ENCODE data around the gene IARS1. TPM values are rescaled to one million over a fixed set of nuclear protein-coding genes. Genes with fewer than 3 reads are reported as not detected.

Gene IARS1
- total and polyA plus RNA-seq, 2 donors (not counting 3 experiments of a cell fraction or from before 2014, with no cell fraction given), result 32.8 to 132 TPM

DNA sequence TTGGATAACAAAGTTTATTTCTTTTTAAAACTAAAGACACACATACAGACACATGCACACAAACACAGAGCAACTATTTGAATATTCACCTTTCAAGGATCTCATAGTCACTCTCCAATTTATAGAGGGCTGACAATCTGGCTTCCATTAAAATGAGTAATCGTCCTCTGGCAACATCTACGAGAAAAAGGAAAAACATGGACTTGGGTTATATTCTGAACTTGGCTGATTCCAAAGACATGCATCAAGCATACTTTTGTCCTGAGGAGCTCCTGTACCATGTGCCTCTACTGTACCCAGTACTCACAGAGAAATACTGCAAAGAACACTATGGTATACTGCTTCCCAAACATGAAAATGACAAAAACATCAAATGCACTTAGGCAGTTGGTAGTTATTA lies 15.4 kb downstream of the IARS1 start:
- H3K9me3 ChIP-seq (replicated peaks; ENCODE audit: control insufficient read depth, insufficient read depth, low read length), result no peaks in the 10 kb centered on the region
- intact Hi-C loops (cut with micrococcal nuclease), result no loop called here
- no peak overlapping the region for H3K4me3 ChIP-seq (replicated peaks in 1 of 3; ENCODE audit: insufficient read depth in 1 of 3, low read depth in 1 of 3, low read length in 3 of 3)
- peaks cover 1% of the 10 kb centered on the region for H3K79me2 ChIP-seq (ENCODE audit: control insufficient read depth, insufficient read depth, low read length)
- H2AFZ ChIP-seq (ENCODE audit: low read depth, low read length), result no peak overlapping the region
- no peaks in the 10 kb centered on the region for H3K4me1 ChIP-seq (ENCODE audit: control insufficient read depth, extremely low read depth, insufficient read depth, low read length)
- no peaks in the 10 kb centered on the region for H3K9me1 ChIP-seq (replicated peaks; ENCODE audit: control insufficient read depth, extremely low read depth, insufficient read depth, low read length)
- no peak for FAIRE-seq
- CTCF ChIA-PET, result interaction anchor here (1.1 to 1.4 kb wide), 2 partner anchors 9 to 138 kb away, joined by 3 read pairs; no protein-coding TSS in a partner anchor
- no TSS peak for BruUV-seq (replicated peaks)
- no peaks in the 10 kb centered on the region for H3K27me3 ChIP-seq (ENCODE audit: control insufficient read depth in 2 of 2, insufficient read depth in 2 of 2, low read length in 2 of 2)
- POLR2A ChIA-PET, result no interaction called here
- H3K9ac ChIP-seq (replicated peaks; ENCODE audit: extremely low read depth, insufficient read depth, low read length), result no peak overlapping the region
- no peaks in the 10 kb centered on the region for H4K20me1 ChIP-seq (replicated peaks; ENCODE audit: control insufficient read depth, extremely low read depth, insufficient read depth, low read length)
- H3K36me3 ChIP-seq (ENCODE audit: control insufficient read depth in 2 of 2, extremely low read depth in 1 of 2, insufficient read depth in 2 of 2, low read length in 2 of 2), result peaks cover 30 to 50% of the 10 kb centered on the region in 2 experiments
- TF ChIP-seq FOS (IDR thresholded peaks at IDR 0.05; ENCODE audit: borderline replicate concordance, insufficient read depth, low read length), result no peak
- TF ChIP-seq MYC (IDR thresholded peaks at IDR 0.05; ENCODE audit: low read depth, low read length), result no peak
- TF ChIP-seq, protein P1, sequence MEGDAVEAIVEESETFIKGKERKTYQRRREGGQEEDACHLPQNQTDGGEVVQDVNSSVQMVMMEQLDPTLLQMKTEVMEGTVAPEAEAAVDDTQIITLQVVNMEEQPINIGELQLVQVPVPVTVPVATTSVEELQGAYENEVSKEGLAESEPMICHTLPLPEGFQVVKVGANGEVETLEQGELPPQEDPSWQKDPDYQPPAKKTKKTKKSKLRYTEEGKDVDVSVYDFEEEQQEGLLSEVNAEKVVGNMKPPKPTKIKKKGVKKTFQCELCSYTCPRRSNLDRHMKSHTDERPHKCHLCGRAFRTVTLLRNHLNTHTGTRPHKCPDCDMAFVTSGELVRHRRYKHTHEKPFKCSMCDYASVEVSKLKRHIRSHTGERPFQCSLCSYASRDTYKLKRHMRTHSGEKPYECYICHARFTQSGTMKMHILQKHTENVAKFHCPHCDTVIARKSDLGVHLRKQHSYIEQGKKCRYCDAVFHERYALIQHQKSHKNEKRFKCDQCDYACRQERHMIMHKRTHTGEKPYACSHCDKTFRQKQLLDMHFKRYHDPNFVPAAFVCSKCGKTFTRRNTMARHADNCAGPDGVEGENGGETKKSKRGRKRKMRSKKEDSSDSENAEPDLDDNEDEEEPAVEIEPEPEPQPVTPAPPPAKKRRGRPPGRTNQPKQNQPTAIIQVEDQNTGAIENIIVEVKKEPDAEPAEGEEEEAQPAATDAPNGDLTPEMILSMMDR (IDR thresholded peaks at IDR 0.05; ENCODE audit: extremely low read depth in 1 of 2, insufficient read depth in 1 of 2, low read depth in 1 of 2, low read length in 2 of 2), result no peak
- TF ChIP-seq EZH2 (IDR thresholded peaks at IDR 0.05; ENCODE audit: borderline replicate concordance, low read depth, low read length, severe bottlenecking), result no peak
- dilution Hi-C loops (cut with MboI; ENCODE audit: extremely low pct_ligation_motif_present, low sequenced_read_pairs), result no loop called here
- H3K27ac ChIP-seq (ENCODE audit: insufficient read depth, low read depth, low read length), result no peak overlapping the region
- H3K4me2 ChIP-seq (ENCODE audit: insufficient read depth, low read length), result no peak overlapping the region
- no peak for DNase-seq (ENCODE audit: low read depth, low spot score)

DNA sequence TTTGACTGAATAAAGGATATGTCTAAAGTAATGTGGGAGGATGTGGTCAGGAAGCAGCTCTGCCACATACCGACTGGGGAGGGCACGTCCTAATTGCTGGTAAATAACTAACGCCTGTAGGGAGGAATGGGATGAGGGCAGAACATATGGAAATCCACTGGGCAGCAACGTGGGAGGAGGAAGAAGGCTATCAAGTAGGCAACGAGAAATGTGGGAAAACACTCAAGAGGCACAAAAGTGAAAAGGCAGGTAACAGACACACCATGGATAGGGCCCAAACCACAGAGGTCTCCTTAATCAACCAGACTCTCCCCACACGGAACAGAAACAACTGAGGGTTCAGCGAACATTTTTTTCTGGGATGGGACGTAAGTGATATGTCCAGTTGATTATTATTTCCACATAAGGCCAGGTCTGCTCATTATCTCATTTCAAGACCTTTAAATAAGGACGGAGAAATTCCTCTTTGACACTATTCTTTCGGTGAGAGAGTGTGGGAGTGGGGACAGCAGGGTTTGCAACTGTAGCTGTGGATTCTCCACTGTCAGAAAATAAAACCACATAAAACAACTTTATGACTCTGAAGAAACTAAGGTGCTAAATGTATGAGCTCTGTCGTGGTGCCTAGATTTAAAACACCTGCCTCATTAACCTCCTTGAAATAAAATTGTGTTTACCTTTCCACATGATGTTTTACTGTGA lies 17.0 kb downstream of the IARS1 start:
- dilution Hi-C loops (cut with MboI; ENCODE audit: extremely low pct_ligation_motif_present, low sequenced_read_pairs), result no loop called here
- CTCF ChIA-PET, result interaction anchor here (0.8 to 1.9 kb wide), 3 partner anchors 11 to 137 kb away, joined by 3 to 7 read pairs (median 5); no protein-coding TSS in a partner anchor

More for the DNA sequence above, 17.0 kb downstream of the IARS1 start:
- peaks cover 1% of the 10 kb centered on the region for H3K79me2 ChIP-seq (ENCODE audit: control insufficient read depth, insufficient read depth, low read length)
- H3K4me1 ChIP-seq (ENCODE audit: control insufficient read depth, extremely low read depth, insufficient read depth, low read length), result no peaks in the 10 kb centered on the region
- TF ChIP-seq, protein P1 (IDR thresholded peaks at IDR 0.05; ENCODE audit: extremely low read depth in 1 of 2, insufficient read depth in 1 of 2, low read depth in 1 of 2, low read length in 2 of 2), result no peak
- TF ChIP-seq, protein P2, sequence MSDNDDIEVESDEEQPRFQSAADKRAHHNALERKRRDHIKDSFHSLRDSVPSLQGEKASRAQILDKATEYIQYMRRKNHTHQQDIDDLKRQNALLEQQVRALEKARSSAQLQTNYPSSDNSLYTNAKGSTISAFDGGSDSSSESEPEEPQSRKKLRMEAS (IDR thresholded peaks at IDR 0.05; ENCODE audit: insufficient read depth, insufficient read length), result no peak
- no peak for TF ChIP-seq JUN (IDR thresholded peaks at IDR 0.05; ENCODE audit: borderline replicate concordance, insufficient read depth, insufficient read length, low read depth)
- no peak for TF ChIP-seq MYC (IDR thresholded peaks at IDR 0.05; ENCODE audit: low read depth, low read length)
- no peak for TF ChIP-seq POLR2A (IDR thresholded peaks at IDR 0.05; ENCODE audit: low read depth, low read length)
- TF ChIP-seq FOS (IDR thresholded peaks at IDR 0.05; ENCODE audit: borderline replicate concordance, insufficient read depth, low read length), result no peak
- TF ChIP-seq POLR2AphosphoS5 (IDR thresholded peaks at IDR 0.05; ENCODE audit: insufficient read depth, low read depth, low read length), result no peak
- TF ChIP-seq GATA2 (IDR thresholded peaks at IDR 0.05; ENCODE audit: insufficient read depth, insufficient read length, low read depth, low read length), result no peak
- no peak for TF ChIP-seq EZH2 (IDR thresholded peaks at IDR 0.05; ENCODE audit: borderline replicate concordance, low read depth, low read length, severe bottlenecking)
- DNase-seq (ENCODE audit: low read depth, low spot score) (no peak), FAIRE-seq (peak; percentile 47)
- no TSS peak for BruUV-seq (replicated peaks)
- H4K20me1 ChIP-seq (replicated peaks; ENCODE audit: control insufficient read depth, extremely low read depth, insufficient read depth, low read length), result no peaks in the 10 kb centered on the region
- intact Hi-C loops (cut with micrococcal nuclease), result no loop called here
- no peak overlapping the region for H2AFZ ChIP-seq (ENCODE audit: low read depth, low read length)
- no peak overlapping the region for H3K4me2 ChIP-seq (ENCODE audit: insufficient read depth, low read length)
- no peak overlapping the region for H3K4me3 ChIP-seq (replicated peaks in 1 of 3; ENCODE audit: insufficient read depth in 1 of 3, low read depth in 1 of 3, low read length in 3 of 3)
- POLR2A ChIA-PET, result no interaction called here
- no peaks in the 10 kb centered on the region for H3K27me3 ChIP-seq (ENCODE audit: control insufficient read depth in 2 of 2, insufficient read depth in 2 of 2, low read length in 2 of 2)
- H3K27ac ChIP-seq (ENCODE audit: insufficient read depth, low read depth, low read length), result no peak overlapping the region
- H3K9ac ChIP-seq (replicated peaks; ENCODE audit: extremely low read depth, insufficient read depth, low read length), result no peak overlapping the region
- H3K9me1 ChIP-seq (replicated peaks; ENCODE audit: control insufficient read depth, extremely low read depth, insufficient read depth, low read length), result no peaks in the 10 kb centered on the region
- H3K36me3 ChIP-seq (ENCODE audit: control insufficient read depth in 2 of 2, extremely low read depth in 1 of 2, insufficient read depth in 2 of 2, low read length in 2 of 2), result peaks cover 30 to 58% of the 10 kb centered on the region in 2 experiments
- H3K9me3 ChIP-seq (replicated peaks; ENCODE audit: control insufficient read depth, insufficient read depth, low read length), result no peaks in the 10 kb centered on the region
